ENCODE data around the gene ITGB3. TPM values are rescaled to one million over a fixed set of nuclear protein-coding genes. Genes with fewer than 3 reads are reported as not detected.
"Not testable (repeated sequence)": the region's sequence is repeated elsewhere in the genome, so short reads cannot be mapped to it uniquely, and the experiment has no call there.

Gene ITGB3
- total and polyA plus RNA-seq, 9 donors = 7.9 to 19.1 (median 16.1) TPM

DNA sequence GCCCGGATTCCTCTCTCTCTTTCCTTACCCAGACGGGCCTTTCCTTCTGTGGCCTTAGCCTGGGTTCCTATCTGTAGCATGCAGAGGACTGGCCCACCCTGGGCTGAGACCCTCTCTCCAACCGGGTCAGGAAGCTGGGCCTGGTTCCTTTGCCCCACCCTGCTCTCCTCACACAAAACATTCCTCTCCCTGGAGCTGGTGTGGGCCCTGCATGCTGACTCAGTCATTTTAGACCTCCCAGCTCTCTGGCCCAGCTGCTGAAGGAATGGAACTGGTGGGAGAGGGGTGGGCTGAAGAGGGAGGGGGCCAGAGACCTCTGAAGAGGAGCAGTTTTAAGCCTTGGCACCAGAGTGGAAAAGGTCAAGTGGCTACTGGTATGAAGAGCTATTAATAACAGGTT, 43.5 kb upstream of the ITGB3 start:
- Histone ChIP-seq H3K4me1 (ENCODE audit: control insufficient read depth, insufficient read depth, low read length) (peaks cover 48% of the 10 kb centered on the region), H3K4me3 (ENCODE audit: low read length) (peak overlapping the region; percentile 57), H3K27ac (ENCODE audit: low read length) (peak overlapping the region; percentile 91), H3K36me3 (ENCODE audit: control insufficient read depth, insufficient read depth, low read length) (peaks cover 3% of the 10 kb centered on the region), H3K27me3 (ENCODE audit: control insufficient read depth, insufficient read depth, low read length) (no peaks in the 10 kb centered on the region), H3K9me3 (replicated peaks; ENCODE audit: control insufficient read depth, low read depth, low read length) (no peaks in the 10 kb centered on the region)
- DNase-seq = peak; percentile 71
- WGBS (ENCODE audit: insufficient coverage) = no CpG with 5 or more reads among the region's 3 CpGs

DNA sequence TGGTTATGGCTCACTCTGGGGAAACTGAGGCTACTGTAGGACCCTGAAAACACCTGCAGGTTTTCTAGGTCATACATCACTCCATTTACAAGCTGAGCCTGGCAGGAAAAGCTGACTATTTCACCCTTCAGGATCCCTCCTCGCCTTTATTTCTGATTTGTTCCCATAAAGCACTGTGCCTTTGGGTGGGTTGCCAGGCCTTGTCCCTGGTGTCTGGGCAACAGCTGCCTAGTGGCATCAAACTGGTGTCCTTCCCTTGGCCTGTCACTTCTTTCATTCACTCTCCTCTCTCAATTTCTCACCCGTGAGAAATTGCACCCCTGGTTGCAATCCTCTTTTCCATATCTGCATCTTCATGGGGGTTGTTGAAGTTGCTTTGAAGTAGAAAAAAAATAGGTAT, 42.8 kb upstream of the ITGB3 start:
- Histone ChIP-seq H3K27ac (ENCODE audit: low read length) (peak overlapping the region; percentile 91), H3K4me3 (ENCODE audit: low read length) (peak overlapping the region; percentile 57), H3K9me3 (replicated peaks; ENCODE audit: control insufficient read depth, low read depth, low read length) (no peaks in the 10 kb centered on the region), H3K36me3 (ENCODE audit: control insufficient read depth, insufficient read depth, low read length) (peaks cover 3% of the 10 kb centered on the region), H3K4me1 (ENCODE audit: control insufficient read depth, insufficient read depth, low read length) (peaks cover 41% of the 10 kb centered on the region), H3K27me3 (ENCODE audit: control insufficient read depth, insufficient read depth, low read length) (no peaks in the 10 kb centered on the region)
- 67% methylated on average over 1 of the region's 2 CpGs for WGBS (ENCODE audit: insufficient coverage)
- no peak for DNase-seq

DNA sequence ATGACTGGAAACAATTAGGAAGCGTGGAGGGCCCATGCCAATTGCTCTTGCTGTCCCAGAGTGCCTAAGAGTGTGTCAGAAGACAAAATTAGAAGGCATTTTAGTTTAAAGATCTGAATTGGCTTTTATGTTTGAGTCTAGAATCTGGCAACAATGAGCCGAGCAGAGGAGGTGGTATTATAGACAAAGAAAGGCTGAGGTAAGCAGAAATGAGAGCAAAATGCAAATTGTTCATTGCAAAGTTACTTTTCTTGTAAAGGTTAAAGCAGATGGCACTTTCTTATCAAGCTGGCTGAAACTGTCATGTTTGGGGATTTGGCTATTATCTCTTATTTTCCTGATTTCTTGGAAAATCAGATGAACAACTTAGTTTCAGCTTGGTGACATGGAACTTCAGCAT, 41.2 kb upstream of the ITGB3 start:
- peak overlapping the region; percentile 11 for H3K4me3 ChIP-seq (ENCODE audit: low read length)
- no peak overlapping the region for H3K27ac ChIP-seq (ENCODE audit: low read length)
- no peaks in the 10 kb centered on the region for H3K27me3 ChIP-seq (ENCODE audit: control insufficient read depth, insufficient read depth, low read length)
- H3K36me3 ChIP-seq (ENCODE audit: control insufficient read depth, insufficient read depth, low read length) = peaks cover 3% of the 10 kb centered on the region
- no peaks in the 10 kb centered on the region for H3K9me3 ChIP-seq (replicated peaks; ENCODE audit: control insufficient read depth, low read depth, low read length)
- no peak for DNase-seq
- peaks cover 26% of the 10 kb centered on the region for H3K4me1 ChIP-seq (ENCODE audit: control insufficient read depth, insufficient read depth, low read length)
- WGBS (ENCODE audit: insufficient coverage) = 73% methylated on average over 1 of the region's 2 CpGs

GRCh38 chr17:47213540-47213939, 40.1 kb upstream of the ITGB3 start:
- Histone ChIP-seq H3K27ac (ENCODE audit: low read length) (no peak overlapping the region), H3K9me3 (replicated peaks; ENCODE audit: control insufficient read depth, low read depth, low read length) (no peaks in the 10 kb centered on the region), H3K4me1 (ENCODE audit: control insufficient read depth, insufficient read depth, low read length) (peaks cover 20% of the 10 kb centered on the region), H3K4me3 (ENCODE audit: low read length) (no peak overlapping the region), H3K27me3 (ENCODE audit: control insufficient read depth, insufficient read depth, low read length) (no peaks in the 10 kb centered on the region), H3K36me3 (ENCODE audit: control insufficient read depth, insufficient read depth, low read length) (peaks cover 3% of the 10 kb centered on the region)
- no peak for DNase-seq
- WGBS (ENCODE audit: insufficient coverage) = no CpG with 5 or more reads among the region's 4 CpGs

DNA sequence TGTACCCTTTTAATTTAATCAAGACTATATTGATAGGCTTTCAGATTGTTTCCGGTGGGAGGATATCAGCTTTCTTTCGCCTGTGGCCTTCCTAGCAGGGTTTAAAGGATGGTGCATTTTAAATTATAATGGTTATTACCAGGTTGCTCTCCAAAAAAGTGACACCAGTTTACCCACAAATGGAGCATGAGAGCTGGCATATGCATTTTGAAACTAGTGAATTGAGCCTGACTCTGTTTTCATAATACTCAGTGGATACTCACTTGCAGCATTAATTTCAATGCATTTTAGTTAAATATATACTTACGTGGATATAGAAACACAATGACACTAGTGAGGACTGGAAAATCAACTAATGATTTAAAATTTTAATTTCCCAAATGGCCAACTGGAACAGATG, 38.7 kb upstream of the ITGB3 start:
- Histone ChIP-seq H3K4me1 (ENCODE audit: control insufficient read depth, insufficient read depth, low read length) (peaks cover 17% of the 10 kb centered on the region), H3K27ac (ENCODE audit: low read length) (no peak overlapping the region), H3K27me3 (ENCODE audit: control insufficient read depth, insufficient read depth, low read length) (no peaks in the 10 kb centered on the region), H3K9me3 (replicated peaks; ENCODE audit: control insufficient read depth, low read depth, low read length) (no peaks in the 10 kb centered on the region), H3K36me3 (ENCODE audit: control insufficient read depth, insufficient read depth, low read length) (peaks cover 15% of the 10 kb centered on the region), H3K4me3 (ENCODE audit: low read length) (no peak overlapping the region)
- DNase-seq = no peak
- WGBS (ENCODE audit: insufficient coverage) = no CpG with 5 or more reads among the region's 3 CpGs

DNA sequence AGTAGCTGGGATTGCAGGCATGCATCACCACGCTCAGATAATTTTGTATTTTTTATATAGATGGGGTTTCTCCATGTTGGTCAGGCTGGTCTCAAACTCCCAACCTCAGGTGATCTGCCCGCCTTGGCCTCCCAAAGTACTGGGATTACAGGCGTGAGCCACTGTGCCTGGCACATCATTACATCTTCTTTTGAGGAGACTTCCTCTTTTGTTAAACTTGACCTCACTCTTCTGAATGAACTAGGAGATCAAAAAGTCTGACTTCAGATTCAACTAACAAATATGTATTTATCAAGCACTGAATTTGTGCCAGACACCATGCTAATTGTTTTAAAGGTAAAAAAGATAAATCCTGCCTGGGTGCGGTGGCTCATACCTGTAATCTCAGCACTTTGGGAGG, 36.8 kb upstream of the ITGB3 start:
- not testable (repeated sequence) for H3K9me3 ChIP-seq (replicated peaks; ENCODE audit: control insufficient read depth, low read depth, low read length); H3K27me3 ChIP-seq (ENCODE audit: control insufficient read depth, insufficient read depth, low read length); H3K27ac ChIP-seq (ENCODE audit: low read length); H3K4me3 ChIP-seq (ENCODE audit: low read length); DNase-seq
- no CpG with 5 or more reads among the region's 4 CpGs for WGBS (ENCODE audit: insufficient coverage)
- peaks cover 28% of the 10 kb centered on the region for H3K36me3 ChIP-seq (ENCODE audit: control insufficient read depth, insufficient read depth, low read length)
- peaks cover 14% of the 10 kb centered on the region for H3K4me1 ChIP-seq (ENCODE audit: control insufficient read depth, insufficient read depth, low read length)

DNA sequence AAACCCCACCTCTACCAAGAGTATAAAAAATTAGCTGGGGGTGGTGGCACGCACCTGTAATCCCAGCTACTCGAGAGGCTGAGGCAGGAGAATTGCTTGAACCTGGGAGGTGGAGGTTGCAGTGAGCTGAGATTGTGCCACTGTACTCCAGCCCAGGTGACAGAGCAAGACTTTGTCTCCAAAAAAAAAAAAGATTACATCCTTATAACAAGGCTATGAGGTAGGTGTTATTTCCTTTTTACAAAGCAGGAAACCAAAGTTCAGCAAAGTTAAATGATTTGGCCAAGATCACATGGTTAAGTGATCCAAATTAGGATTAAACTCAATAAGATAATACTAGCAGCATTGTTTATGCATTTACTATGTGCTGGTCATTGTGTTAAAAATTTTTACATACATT, 36.3 kb upstream of the ITGB3 start:
- Histone ChIP-seq H3K4me1 (ENCODE audit: control insufficient read depth, insufficient read depth, low read length) (peaks cover 14% of the 10 kb centered on the region), H3K36me3 (ENCODE audit: control insufficient read depth, insufficient read depth, low read length) (peaks cover 32% of the 10 kb centered on the region)
- H3K4me3 ChIP-seq (ENCODE audit: low read length); DNase-seq; H3K27me3 ChIP-seq (ENCODE audit: control insufficient read depth, insufficient read depth, low read length); H3K27ac ChIP-seq (ENCODE audit: low read length); H3K9me3 ChIP-seq (replicated peaks; ENCODE audit: control insufficient read depth, low read depth, low read length): not testable (repeated sequence)
- no CpG with 5 or more reads among the region's 2 CpGs for WGBS (ENCODE audit: insufficient coverage)

DNA sequence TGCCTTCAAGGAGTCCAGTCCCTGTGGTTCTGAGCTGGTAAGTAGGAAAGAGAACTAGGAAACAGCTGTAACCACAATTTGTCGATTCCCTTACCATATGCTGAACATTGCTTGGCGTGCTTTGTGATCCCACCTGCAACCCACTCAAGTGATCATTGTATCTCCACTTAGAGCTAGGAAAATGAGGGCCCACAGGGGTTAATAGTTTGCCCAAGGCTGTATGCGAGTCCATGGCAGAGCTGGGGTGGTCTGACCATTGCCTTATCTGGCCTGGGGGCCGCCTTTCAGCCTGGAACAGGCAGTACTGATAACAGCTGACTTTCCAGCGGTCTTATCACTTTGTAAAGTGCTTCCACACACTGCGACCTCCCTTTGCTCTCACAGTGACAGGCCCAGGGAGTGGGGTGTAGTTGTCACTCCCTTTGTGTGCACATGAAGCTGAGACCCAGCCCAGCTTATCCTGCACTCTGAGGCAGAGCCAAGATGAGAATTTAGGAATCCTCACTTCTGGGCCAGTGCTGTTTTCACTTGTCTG, 34.7 kb upstream of the ITGB3 start:
- Histone ChIP-seq H3K9me3 (replicated peaks; ENCODE audit: control insufficient read depth, low read depth, low read length) (no peaks in the 10 kb centered on the region), H3K4me1 (ENCODE audit: control insufficient read depth, insufficient read depth, low read length) (peaks cover 17% of the 10 kb centered on the region), H3K27ac (ENCODE audit: low read length) (no peak overlapping the region), H3K36me3 (ENCODE audit: control insufficient read depth, insufficient read depth, low read length) (peaks cover 43% of the 10 kb centered on the region), H3K27me3 (ENCODE audit: control insufficient read depth, insufficient read depth, low read length) (no peaks in the 10 kb centered on the region), H3K4me3 (ENCODE audit: low read length) (no peak overlapping the region)
- WGBS (ENCODE audit: insufficient coverage) = 39% methylated on average over 3 of the region's 6 CpGs
- DNase-seq = no peak

GRCh38 chr17:47219621-47220475, 33.8 kb upstream of the ITGB3 start:
- no peak overlapping the region for H3K4me3 ChIP-seq (ENCODE audit: low read length)
- no peaks in the 10 kb centered on the region for H3K9me3 ChIP-seq (replicated peaks; ENCODE audit: control insufficient read depth, low read depth, low read length)
- no peaks in the 10 kb centered on the region for H3K27me3 ChIP-seq (ENCODE audit: control insufficient read depth, insufficient read depth, low read length)
- H3K4me1 ChIP-seq (ENCODE audit: control insufficient read depth, insufficient read depth, low read length) = peaks cover 21% of the 10 kb centered on the region
- DNase-seq = no peak
- WGBS (ENCODE audit: insufficient coverage) = 88% methylated on average over 12 of the region's 21 CpGs
- H3K27ac ChIP-seq (ENCODE audit: low read length) = no peak overlapping the region
- H3K36me3 ChIP-seq (ENCODE audit: control insufficient read depth, insufficient read depth, low read length) = peaks cover 43% of the 10 kb centered on the region

GRCh38 chr17:47220531-47220999, 33.1 kb upstream of the ITGB3 start:
- no peaks in the 10 kb centered on the region for H3K9me3 ChIP-seq (replicated peaks; ENCODE audit: control insufficient read depth, low read depth, low read length)
- H3K4me1 ChIP-seq (ENCODE audit: control insufficient read depth, insufficient read depth, low read length) = peaks cover 26% of the 10 kb centered on the region
- DNase-seq = no peak
- WGBS (ENCODE audit: insufficient coverage) = 44% methylated on average over 2 of the region's 7 CpGs
- peaks cover 43% of the 10 kb centered on the region for H3K36me3 ChIP-seq (ENCODE audit: control insufficient read depth, insufficient read depth, low read length)
- H3K27me3 ChIP-seq (ENCODE audit: control insufficient read depth, insufficient read depth, low read length) = no peaks in the 10 kb centered on the region
- no peak overlapping the region for H3K4me3 ChIP-seq (ENCODE audit: low read length)
- no peak overlapping the region for H3K27ac ChIP-seq (ENCODE audit: low read length)

Measured in muscle of leg (tissue), 11 donors.